ENCODE results near the gene CDKN1B. TPM values are rescaled to one million over a fixed set of nuclear protein-coding genes. Genes with fewer than 3 reads are reported as not detected.

The CDKN1B gene
- total RNA-seq, 1 experiment from 2014 or later, result 27.7 TPM

DNA sequence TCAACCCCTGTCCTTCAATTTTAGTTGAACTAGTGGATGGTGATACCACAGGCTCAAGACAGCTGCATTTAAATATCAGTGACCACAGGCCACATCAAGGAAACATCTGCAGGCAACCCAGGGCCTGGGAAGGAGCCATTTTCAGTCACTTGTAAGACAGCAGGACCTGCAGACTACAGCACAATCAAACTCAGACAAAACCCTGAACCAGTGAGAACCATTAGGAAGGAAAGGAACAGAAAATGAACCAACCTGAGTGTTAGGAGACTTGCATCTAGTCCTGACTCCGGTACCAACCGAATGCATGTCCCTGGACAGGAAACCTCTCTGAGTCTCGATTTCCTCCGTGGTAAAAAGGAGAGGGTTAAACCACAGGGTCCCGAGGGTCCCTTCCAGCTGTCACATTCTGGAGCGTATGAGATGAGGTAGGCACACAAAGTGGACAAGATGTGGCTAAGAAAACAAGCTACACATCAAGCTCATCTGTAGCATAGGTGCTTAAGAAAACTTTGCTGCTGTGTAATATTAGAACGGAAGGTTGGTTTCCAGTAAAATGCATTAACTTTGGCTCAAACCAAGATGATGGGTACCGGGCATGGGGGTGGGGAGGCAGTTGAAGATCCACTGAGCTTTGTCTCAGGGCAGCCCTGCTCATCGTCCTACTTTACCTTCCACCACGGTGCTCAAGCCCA is 1.6 kb upstream of the CDKN1B start:
- peak overlapping the region in 2 of 3 experiments; percentile 5 to 8; a peak in 3 of 7 replicates for H3K27ac Mint-ChIP-seq
- Histone ChIP-seq H3K27me3 (ENCODE audit: insufficient read depth, low read length) (no peaks in the 10 kb centered on the region), H2BK15ac (ENCODE audit: low read depth, low read length) (no peak overlapping the region), H3K4me2 (ENCODE audit: insufficient read depth, insufficient read length, low read length) (peak overlapping the region; percentile 90), H2BK20ac (ENCODE audit: low read depth, low read length, poor library complexity, severe bottlenecking) (no peak overlapping the region), H3K27ac (ENCODE audit: insufficient read length, low read depth, low read length) (no peak overlapping the region), H2BK12ac (ENCODE audit: insufficient read length, low read depth, low read length) (no peak overlapping the region), H2BK5ac (ENCODE audit: insufficient read length, low read length) (no peak overlapping the region), H4K20me1 (ENCODE audit: control insufficient read depth, insufficient read depth, insufficient read length) (no peaks in the 10 kb centered on the region), H4K91ac (ENCODE audit: insufficient read length, low read depth, low read length) (no peak overlapping the region), H4K5ac (ENCODE audit: insufficient read length, low read depth, low read length) (no peak overlapping the region), H3K9me3 (ENCODE audit: control insufficient read depth, low read depth, low read length) (no peaks in the 10 kb centered on the region), H3K14ac (ENCODE audit: insufficient read depth, low read length) (no peak overlapping the region), H2AK5ac (ENCODE audit: insufficient read length, low read length) (no peak overlapping the region), H3K79me2 (ENCODE audit: insufficient read depth, low read length) (peaks cover 4% of the 10 kb centered on the region; the same call in 1 of the 2 replicates), H3K23ac (ENCODE audit: insufficient read length, low read depth, low read length) (no peak overlapping the region), H4K8ac (replicated peaks; ENCODE audit: insufficient read length, low read depth, low read length) (no peak overlapping the region), H2AFZ (ENCODE audit: low read length) (no peak overlapping the region), H3K23me2 (ENCODE audit: insufficient read length, low read depth, low read length, poor library complexity, severe bottlenecking) (peaks cover 14% of the 10 kb centered on the region), H2BK120ac (ENCODE audit: low read depth, low read length, poor library complexity, severe bottlenecking) (no peak overlapping the region), H3T11ph (ENCODE audit: low read length) (no peak overlapping the region), H3K56ac (ENCODE audit: insufficient read length, low read depth, low read length) (no peak overlapping the region), H3K4ac (ENCODE audit: low read depth, low read length) (no peak overlapping the region), H3K18ac (ENCODE audit: insufficient read length, low read depth, low read length) (no peak overlapping the region), H3K79me1 (ENCODE audit: insufficient read depth, low read depth, low read length, poor library complexity, severe bottlenecking) (no peaks in the 10 kb centered on the region), H3K9ac (ENCODE audit: extremely low read depth, insufficient read length, low read length) (no peak overlapping the region), H3K4me1 (ENCODE audit: insufficient read depth, low read length) (peaks cover 7% of the 10 kb centered on the region)
- peaks cover 6% of the 10 kb centered on the region for H3K27me3 Mint-ChIP-seq (ENCODE audit: low read depth)
- H3K36me3 Mint-ChIP-seq (ENCODE audit: insufficient read depth in 1 of 3, low read depth in 3 of 3), result peaks cover 11 to 23% (median 21%) of the 10 kb centered on the region in 3 experiments; a peak in 6 of 7 replicates
- H3K9me3 Mint-ChIP-seq, result no peaks in the 10 kb centered on the region
- H3K4me1 Mint-ChIP-seq, result peaks cover 44 to 50% of the 10 kb centered on the region in 2 experiments
- TF ChIP-seq, protein P1, sequence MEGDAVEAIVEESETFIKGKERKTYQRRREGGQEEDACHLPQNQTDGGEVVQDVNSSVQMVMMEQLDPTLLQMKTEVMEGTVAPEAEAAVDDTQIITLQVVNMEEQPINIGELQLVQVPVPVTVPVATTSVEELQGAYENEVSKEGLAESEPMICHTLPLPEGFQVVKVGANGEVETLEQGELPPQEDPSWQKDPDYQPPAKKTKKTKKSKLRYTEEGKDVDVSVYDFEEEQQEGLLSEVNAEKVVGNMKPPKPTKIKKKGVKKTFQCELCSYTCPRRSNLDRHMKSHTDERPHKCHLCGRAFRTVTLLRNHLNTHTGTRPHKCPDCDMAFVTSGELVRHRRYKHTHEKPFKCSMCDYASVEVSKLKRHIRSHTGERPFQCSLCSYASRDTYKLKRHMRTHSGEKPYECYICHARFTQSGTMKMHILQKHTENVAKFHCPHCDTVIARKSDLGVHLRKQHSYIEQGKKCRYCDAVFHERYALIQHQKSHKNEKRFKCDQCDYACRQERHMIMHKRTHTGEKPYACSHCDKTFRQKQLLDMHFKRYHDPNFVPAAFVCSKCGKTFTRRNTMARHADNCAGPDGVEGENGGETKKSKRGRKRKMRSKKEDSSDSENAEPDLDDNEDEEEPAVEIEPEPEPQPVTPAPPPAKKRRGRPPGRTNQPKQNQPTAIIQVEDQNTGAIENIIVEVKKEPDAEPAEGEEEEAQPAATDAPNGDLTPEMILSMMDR (conservative IDR thresholded peaks at IDR 0.05), result no peak
- WGBS (ENCODE audit: extremely low coverage, insufficient read length, low lambda C conversion rate), result no CpG with 5 or more reads among the region's 10 CpGs
- H3K4me3 Mint-ChIP-seq, result peak overlapping the region; percentile 62 to 79
- DNase-seq, result no peak

Data from H9 (cell line).